OCI-LY1 (cell line): ENCODE results near the gene IRS2.

Source experiments
- H2AFZ ChIP-seq: fragments of 200-600 bp; sonication (generic), shearing (Covaris generic); 2 replicates; pipeline ENCODE4 v1.6.0; 2014; ENCODE audit warnings: antibody characterized with exemption, mild to moderate bottlenecking, low read length
- H3F3A ChIP-seq: fragments of 200-600 bp; sonication (generic), shearing (Covaris generic); 2 replicates; pipeline ENCODE4 v1.6.0; 2014; ENCODE audit warnings: mild to moderate bottlenecking, antibody characterized with exemption, low read length, moderate library complexity; ENCODE audit not compliant: insufficient read depth
- H3K27ac ChIP-seq: fragments of 200-600 bp; sonication (generic); 2 replicates; pipeline ENCODE4 v1.5.1; 2014; ENCODE audit warnings: low read length, mixed run types, mild to moderate bottlenecking, low read depth; ENCODE audit not compliant: poor library complexity, severe bottlenecking
- H3K27me3 ChIP-seq: fragments of 200-600 bp; sonication (generic); 2 replicates; pipeline ENCODE4 v1.6.0; 2014; ENCODE audit warnings: antibody characterized with exemption, mild to moderate bottlenecking, low read length, moderate library complexity; ENCODE audit not compliant: insufficient read depth
- H3K36me3 ChIP-seq: fragments of 200-600 bp; sonication (generic); 2 replicates; pipeline ENCODE4 v1.6.1; 2014; ENCODE audit warnings: mild to moderate bottlenecking, antibody characterized with exemption, low read length, moderate library complexity, mixed read lengths; ENCODE audit not compliant: insufficient read depth
- H3K4me1 ChIP-seq: fragments of 200-600 bp; sonication (generic); 2 replicates; pipeline ENCODE4 v1.5.1; 2014; ENCODE audit warnings: mild to moderate bottlenecking, low read length, moderate library complexity; ENCODE audit not compliant: insufficient read depth, severe bottlenecking
- H3K4me2 ChIP-seq: fragments of 200-600 bp; sonication (generic), shearing (Covaris generic); 2 replicates; pipeline ENCODE4 v1.6.1; 2014; ENCODE audit warnings: low read length
- H3K4me3 ChIP-seq: fragments of 200-600 bp; sonication (generic); 2 replicates; pipeline ENCODE4 v1.5.1; 2014; ENCODE audit warnings: low read length, low read depth, mild to moderate bottlenecking, mixed read lengths; ENCODE audit not compliant: poor library complexity, severe bottlenecking
- H3K79me2 ChIP-seq: fragments of 200-600 bp; shearing (Covaris generic); 2 replicates; pipeline ENCODE4 v1.6.1; 2016; ENCODE audit warnings: mixed run types, low read length, mixed read lengths; ENCODE audit not compliant: insufficient read depth
- H3K9ac ChIP-seq: fragments of 200-600 bp; sonication (generic), shearing (Covaris generic); 2 replicates; pipeline ENCODE4 v1.6.1; 2014; ENCODE audit warnings: mild to moderate bottlenecking, low read length, mixed read lengths
- H3K9me2 ChIP-seq: fragments of 200-600 bp; sonication (generic), shearing (Covaris generic); 2 replicates; pipeline ENCODE4 v1.6.1; 2014; ENCODE audit warnings: low read depth, mild to moderate bottlenecking, low read length, mixed read lengths
- H3K9me3 ChIP-seq: fragments of 200-600 bp; shearing (Covaris generic); 2 replicates; pipeline ENCODE4 v1.6.1; 2014; ENCODE audit warnings: low read length, mixed read lengths
- H4K20me1 ChIP-seq: fragments of 200-600 bp; sonication (generic), shearing (Covaris generic); 2 replicates; pipeline ENCODE4 v1.6.0; 2016; ENCODE audit warnings: mild to moderate bottlenecking, low read length; ENCODE audit not compliant: insufficient read depth
- EZH2 ChIP-seq: fragments of 200-600 bp; sonication (generic), shearing (Covaris generic); IDR thresholded peaks from 2 replicates; pipeline ENCODE4 v1.8.0; 2017; ENCODE audit warnings: borderline replicate concordance, mixed run types, mild to moderate bottlenecking, antibody characterized with exemption, low read length, moderate library complexity, mixed read lengths
- TF ChIP-seq, protein P1 (sequence below): fragments of 200-600 bp; sonication (generic), shearing (Covaris generic); IDR thresholded peaks from 2 replicates; pipeline ENCODE4 v1.5.1; 2017; ENCODE audit warnings: mild to moderate bottlenecking, antibody characterized with exemption, low read length, moderate library complexity, mixed read lengths

The IRS2 gene

DNA sequence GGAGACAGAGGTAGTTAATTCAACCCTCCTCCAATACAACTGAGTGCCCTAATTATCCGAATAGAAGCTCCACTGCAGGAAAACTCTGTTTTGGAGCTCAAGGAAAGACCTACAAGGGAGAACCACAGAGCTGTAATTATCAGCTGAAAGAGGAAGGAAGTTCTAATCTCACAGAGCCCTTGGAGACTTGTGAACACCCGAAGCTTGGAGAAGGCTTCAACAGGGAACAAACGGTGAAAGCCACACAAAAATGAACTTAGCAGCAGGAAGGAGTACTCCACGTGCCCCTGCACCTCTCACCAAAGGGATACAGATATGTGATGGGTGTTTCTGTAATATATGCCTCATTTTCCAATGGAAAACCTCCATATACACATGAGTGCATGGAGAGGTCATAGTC, 61.1 kb downstream of the IRS2 start:
- Histone ChIP-seq H3K79me2 (no peaks in the 10 kb centered on the region), H3F3A (no peaks in the 10 kb centered on the region), H3K9me3 (no peaks in the 10 kb centered on the region), H3K27ac (no peak overlapping the region), H3K4me2 (no peak overlapping the region), H3K4me1 (no peaks in the 10 kb centered on the region), H3K9me2 (no peaks in the 10 kb centered on the region), H3K36me3 (no peaks in the 10 kb centered on the region), H2AFZ (no peak overlapping the region), H3K27me3 (peaks cover 4% of the 10 kb centered on the region; the same call in 1 of the 2 replicates), H4K20me1 (no peaks in the 10 kb centered on the region), H3K4me3 (no peak overlapping the region), H3K9ac (no peak overlapping the region)
- no peak for TF ChIP-seq EZH2
- TF ChIP-seq, protein P1, sequence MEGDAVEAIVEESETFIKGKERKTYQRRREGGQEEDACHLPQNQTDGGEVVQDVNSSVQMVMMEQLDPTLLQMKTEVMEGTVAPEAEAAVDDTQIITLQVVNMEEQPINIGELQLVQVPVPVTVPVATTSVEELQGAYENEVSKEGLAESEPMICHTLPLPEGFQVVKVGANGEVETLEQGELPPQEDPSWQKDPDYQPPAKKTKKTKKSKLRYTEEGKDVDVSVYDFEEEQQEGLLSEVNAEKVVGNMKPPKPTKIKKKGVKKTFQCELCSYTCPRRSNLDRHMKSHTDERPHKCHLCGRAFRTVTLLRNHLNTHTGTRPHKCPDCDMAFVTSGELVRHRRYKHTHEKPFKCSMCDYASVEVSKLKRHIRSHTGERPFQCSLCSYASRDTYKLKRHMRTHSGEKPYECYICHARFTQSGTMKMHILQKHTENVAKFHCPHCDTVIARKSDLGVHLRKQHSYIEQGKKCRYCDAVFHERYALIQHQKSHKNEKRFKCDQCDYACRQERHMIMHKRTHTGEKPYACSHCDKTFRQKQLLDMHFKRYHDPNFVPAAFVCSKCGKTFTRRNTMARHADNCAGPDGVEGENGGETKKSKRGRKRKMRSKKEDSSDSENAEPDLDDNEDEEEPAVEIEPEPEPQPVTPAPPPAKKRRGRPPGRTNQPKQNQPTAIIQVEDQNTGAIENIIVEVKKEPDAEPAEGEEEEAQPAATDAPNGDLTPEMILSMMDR = no peak

- peaks cover 4% of the 10 kb centered on the region; the same call in 1 of the 2 replicates for H3K27me3 ChIP-seq
- H3K9me3 ChIP-seq = no peaks in the 10 kb centered on the region
- no peak overlapping the region for H3K9ac ChIP-seq
- no peaks in the 10 kb centered on the region for H3K36me3 ChIP-seq
- H3K9me2 ChIP-seq = no peaks in the 10 kb centered on the region
- H3K79me2 ChIP-seq = no peaks in the 10 kb centered on the region
- H4K20me1 ChIP-seq = no peaks in the 10 kb centered on the region
- H3K27ac ChIP-seq = no peak overlapping the region
- TF ChIP-seq, protein P1 = no peak
- TF ChIP-seq EZH2 = no peak
- H3K4me2 ChIP-seq = no peak overlapping the region
- no peak overlapping the region for H3K4me3 ChIP-seq
- H3K4me1 ChIP-seq = no peaks in the 10 kb centered on the region
- no peaks in the 10 kb centered on the region for H3F3A ChIP-seq
- H2AFZ ChIP-seq = no peak overlapping the region
Observed at GRCh38 chr13:109724603-109725002, 61.8 kb downstream of the IRS2 start.

GRCh38 chr13:109723046-109723445, 63.3 kb downstream of the IRS2 start:
- H3K79me2 ChIP-seq = no peaks in the 10 kb centered on the region
- no peaks in the 10 kb centered on the region for H3K9me3 ChIP-seq
- H3F3A ChIP-seq = no peaks in the 10 kb centered on the region
- H3K27me3 ChIP-seq = peaks cover 4% of the 10 kb centered on the region; the same call in 1 of the 2 replicates
- no peak overlapping the region for H3K9ac ChIP-seq
- H3K27ac ChIP-seq = no peak overlapping the region
- H3K36me3 ChIP-seq = no peaks in the 10 kb centered on the region
- no peak overlapping the region for H3K4me2 ChIP-seq
- H2AFZ ChIP-seq = no peak overlapping the region
- H3K4me3 ChIP-seq = no peak overlapping the region
- H3K4me1 ChIP-seq = no peaks in the 10 kb centered on the region
- H3K9me2 ChIP-seq = no peaks in the 10 kb centered on the region
- TF ChIP-seq EZH2 = no peak
- TF ChIP-seq, protein P1 = no peak
- H4K20me1 ChIP-seq = no peaks in the 10 kb centered on the region
